Hypothalamus (tissue), 51 donors: ENCODE measurements around the gene CIITA.

ENCODE experiments used
- DNase-seq, 51 donors: peaks; one replicate each; lab custom pipeline; 2025; lab: John Stamatoyannopoulos, UW

CIITA gene

GRCh38 chr16:10932959-10933710, 56.1 kb downstream of the CIITA start:
- no peak for DNase-seq

- DNase-seq: no peak
These were observed 56.9 kb downstream of the CIITA start for GRCh38 chr16:10933865-10934264.

GRCh38 chr16:10934325-10935107, 57.5 kb downstream of the CIITA start:
- no peak for DNase-seq

- DNase-seq: no peak
These were observed 58.4 kb downstream of the CIITA start for GRCh38 chr16:10935226-10935915.

- peak in 1 of 51 donors; percentile 13 for DNase-seq
These were observed 59.4 kb downstream of the CIITA start for GRCh38 chr16:10936272-10936984.

- DNase-seq: peak in 17 of 51 donors; percentile 11 to 59 (median 33)
These were observed 60.3 kb downstream of the CIITA start for GRCh38 chr16:10937068-10937859.

GRCh38 chr16:10938321-10938720, 61.3 kb downstream of the CIITA start:
- DNase-seq: no peak

- no peak for DNase-seq
These were observed 62.0 kb downstream of the CIITA start for GRCh38 chr16:10938796-10939648.

GRCh38 chr16:10939649-10940234, 62.7 kb downstream of the CIITA start:
- DNase-seq: no peak

- peak in 15 of 51 donors; percentile 11 to 53 (median 26) for DNase-seq
These were observed 63.6 kb downstream of the CIITA start for GRCh38 chr16:10940501-10941079.

GRCh38 chr16:10941127-10941933, 64.3 kb downstream of the CIITA start:
- DNase-seq: peak in 4 of 51 donors; percentile 15 to 34 (median 26)

GRCh38 chr16:10941935-10942351, 64.9 kb downstream of the CIITA start:
- peak in 1 of 51 donors; percentile 50 for DNase-seq

- peak; percentile 32 to 99 (median 92) for DNase-seq
These were observed 65.5 kb downstream of the CIITA start, which contains the start of gene DEXI for GRCh38 chr16:10942352-10943063. TSS of gene DEXI (minus strand) at chr16:10942468. CDS start at chr16:10942005, 463 bp downstream.

- no peak for DNase-seq
These were observed 66.0 kb downstream of the CIITA start for GRCh38 chr16:10943064-10943353.

- peak; percentile 53 to 99 (median 96) for DNase-seq
These were observed 67.5 kb downstream of the CIITA start, which contains the start of gene CLEC16A for GRCh38 chr16:10944249-10945064. TSS of gene CLEC16A (plus strand) at chr16:10944564. CDS start at chr16:10944718, 154 bp downstream.
